Trophoblast cell (in vitro differentiated cells and primary cell): ENCODE results near the gene GDPD5.

Experiments used
- DNase-seq, 2 donors: peaks; one replicate each; pipeline ENCODE4 v3.0.0-alpha.2; 2016
- H2AFZ ChIP-seq: 2 replicates; pipeline ENCODE4 v1.6.1; 2013; ENCODE audit warnings: low read length, moderate library complexity, mild to moderate bottlenecking; ENCODE audit not compliant: insufficient read depth, poor library complexity
- H2AK5ac ChIP-seq: 2 replicates; pipeline ENCODE4 v1.6.1; 2013; ENCODE audit warnings: mild to moderate bottlenecking, low read length
- H2BK120ac ChIP-seq: 2 replicates; pipeline ENCODE4 v1.6.1; 2013; ENCODE audit warnings: low read length, mild to moderate bottlenecking, moderate library complexity; ENCODE audit not compliant: insufficient read depth, poor library complexity
- H2BK12ac ChIP-seq: 2 replicates; pipeline ENCODE4 v1.6.1; 2013; ENCODE audit warnings: mild to moderate bottlenecking, low read length, moderate library complexity
- H2BK5ac ChIP-seq: 2 replicates; pipeline ENCODE4 v1.6.1; 2013; ENCODE audit warnings: low read length, low read depth, moderate library complexity, mild to moderate bottlenecking; ENCODE audit not compliant: poor library complexity
- H3K14ac ChIP-seq: 2 replicates; pipeline ENCODE4 v1.6.1; 2013; ENCODE audit warnings: mild to moderate bottlenecking, low read length
- H3K18ac ChIP-seq: 2 replicates; pipeline ENCODE4 v1.6.1; 2013; ENCODE audit warnings: mild to moderate bottlenecking, low read length
- H3K23ac ChIP-seq: 2 replicates; pipeline ENCODE4 v1.6.1; 2013; ENCODE audit warnings: low read length
- H3K27ac ChIP-seq: 2 replicates; pipeline ENCODE4 v1.5.1; 2013; ENCODE audit warnings: low read depth, mild to moderate bottlenecking, inconsistent platforms, low read length, moderate library complexity
- H3K27me3 ChIP-seq: 2 replicates; pipeline ENCODE4 v1.6.1; 2013; ENCODE audit warnings: inconsistent platforms, mild to moderate bottlenecking, low read length, moderate library complexity; ENCODE audit not compliant: insufficient read depth
- H3K36me3 ChIP-seq, 2 experiments: 1 replicate in 1 of 2; 2 replicates in 1 of 2; pipeline ENCODE4 v1.6.1; 2013; ENCODE audit warnings: low read length in 2 of 2, mild to moderate bottlenecking in 2 of 2, moderate library complexity in 1 of 2; ENCODE audit not compliant: insufficient read depth in 2 of 2, control insufficient read depth in 1 of 2
- H3K4ac ChIP-seq: 2 replicates; pipeline ENCODE4 v1.6.1; 2013; ENCODE audit warnings: low read depth, mild to moderate bottlenecking, low read length, moderate library complexity
- H3K4me1 ChIP-seq, 2 experiments: 1 replicate in 1 of 2; 2 replicates in 1 of 2; pipeline ENCODE4 v1.6.1; 2013; ENCODE audit warnings: low read length in 2 of 2, mild to moderate bottlenecking in 2 of 2, moderate library complexity in 1 of 2; ENCODE audit not compliant: insufficient read depth in 2 of 2, control insufficient read depth in 1 of 2
- H3K4me2 ChIP-seq: 2 replicates; pipeline ENCODE4 v1.6.1; 2013; ENCODE audit warnings: inconsistent platforms, mild to moderate bottlenecking, low read length, moderate library complexity
- H3K4me3 ChIP-seq: 2 replicates; pipeline ENCODE4 v1.5.1; 2013; ENCODE audit warnings: mild to moderate bottlenecking, low read depth, low read length, inconsistent platforms
- H3K79me1 ChIP-seq: one replicate; pipeline ENCODE4 v1.6.1; 2013; ENCODE audit warnings: low read length
- H3K79me2 ChIP-seq: 2 replicates; pipeline ENCODE4 v1.6.1; 2013; ENCODE audit warnings: low read length, mild to moderate bottlenecking; ENCODE audit not compliant: control insufficient read depth, insufficient read depth, poor library complexity
- H3K9ac ChIP-seq: 2 replicates; pipeline ENCODE4 v1.6.1; 2013; ENCODE audit warnings: mild to moderate bottlenecking, low read length
- H3K9me3 ChIP-seq: 2 replicates; pipeline ENCODE4 v1.6.1; 2013; ENCODE audit warnings: low read depth, mild to moderate bottlenecking, control low read depth, inconsistent platforms, low read length; ENCODE audit not compliant: insufficient read depth
- H4K12ac ChIP-seq: 2 replicates; pipeline ENCODE4 v1.6.1; 2013; ENCODE audit warnings: low read depth, mild to moderate bottlenecking, low read length, moderate library complexity
- H4K8ac ChIP-seq: 2 replicates; pipeline ENCODE4 v1.6.1; 2013; ENCODE audit warnings: low read depth, mild to moderate bottlenecking, low read length, moderate library complexity
- H4K91ac ChIP-seq: one replicate; pipeline ENCODE4 v1.6.1; 2013; ENCODE audit warnings: low read depth, mild to moderate bottlenecking, low read length, moderate library complexity
- WGBS: extraction: QIAGEN DNeasy Blood & Tissue Kit; methylation state at CpG from one replicate; pipeline ENCODE4 v1.1.7; 2013; ENCODE audit warnings: missing lambda C conversion rate; ENCODE audit not compliant: insufficient read length, insufficient coverage; ENCODE audit errors: extremely low coverage; 5-methylcytosine and 5-hydroxymethylcytosine counted together

Gene GDPD5

GRCh38 chr11:75520688-75521087 is 5.1 kb downstream of the GDPD5 start:
- Histone ChIP-seq H2AK5ac (no peak overlapping the region), H3K79me1 (peaks cover 3% of the 10 kb centered on the region), H3K27ac (no peak overlapping the region), H4K12ac (no peak overlapping the region), H4K8ac (no peak overlapping the region), H4K91ac (no peak overlapping the region), H3K14ac (no peak overlapping the region), H3K27me3 (peaks cover 20% of the 10 kb centered on the region), H3K18ac (no peak overlapping the region), H2BK120ac (no peak overlapping the region), H3K4me2 (no peak overlapping the region), H2AFZ (no peak overlapping the region), H3K36me3 (no peaks in the 10 kb centered on the region), H3K9ac (no peak overlapping the region), H3K79me2 (peaks cover 5% of the 10 kb centered on the region), H3K4ac (no peak overlapping the region), H3K23ac (no peak overlapping the region), H3K9me3 (peaks cover 3% of the 10 kb centered on the region), H2BK12ac (no peak overlapping the region), H2BK5ac (no peak overlapping the region), H3K4me1 (peaks cover 0 to 6% of the 10 kb centered on the region in 2 experiments), H3K4me3 (no peak overlapping the region)
- WGBS: no CpG with 5 or more reads among the region's 7 CpGs
- DNase-seq: no peak

GRCh38 chr11:75518771-75519653 is 6.7 kb downstream of the GDPD5 start:
- no peak overlapping the region for H2BK12ac ChIP-seq
- no peak overlapping the region for H3K4ac ChIP-seq
- H3K4me2 ChIP-seq: no peak overlapping the region
- no peak overlapping the region for H3K27ac ChIP-seq
- H3K14ac ChIP-seq: no peak overlapping the region
- peaks cover 0 to 2% of the 10 kb centered on the region in 2 experiments for H3K4me1 ChIP-seq
- H2AK5ac ChIP-seq: no peak overlapping the region
- H3K18ac ChIP-seq: no peak overlapping the region
- no CpG with 5 or more reads among the region's 9 CpGs for WGBS
- no peak overlapping the region for H2AFZ ChIP-seq
- H4K12ac ChIP-seq: no peak overlapping the region
- H4K91ac ChIP-seq: no peak overlapping the region
- H3K9me3 ChIP-seq: peaks cover 4% of the 10 kb centered on the region
- H3K9ac ChIP-seq: no peak overlapping the region
- no peaks in the 10 kb centered on the region for H3K36me3 ChIP-seq
- H2BK120ac ChIP-seq: no peak overlapping the region
- no peak overlapping the region for H2BK5ac ChIP-seq
- H3K27me3 ChIP-seq: peaks cover 3% of the 10 kb centered on the region
- H3K4me3 ChIP-seq: no peak overlapping the region
- no peak overlapping the region for H4K8ac ChIP-seq
- no peak for DNase-seq
- H3K23ac ChIP-seq: no peak overlapping the region
- H3K79me1 ChIP-seq: no peaks in the 10 kb centered on the region
- H3K79me2 ChIP-seq: no peaks in the 10 kb centered on the region

GRCh38 chr11:75518204-75518549 is 7.6 kb downstream of the GDPD5 start:
- no peak overlapping the region for H2AK5ac ChIP-seq
- no peak for DNase-seq
- no peaks in the 10 kb centered on the region for H3K36me3 ChIP-seq
- no peak overlapping the region for H3K23ac ChIP-seq
- H3K9me3 ChIP-seq: peaks cover 8% of the 10 kb centered on the region
- H4K12ac ChIP-seq: no peak overlapping the region
- no peak overlapping the region for H2BK12ac ChIP-seq
- H4K8ac ChIP-seq: no peak overlapping the region
- no peak overlapping the region for H2BK5ac ChIP-seq
- H3K79me1 ChIP-seq: no peaks in the 10 kb centered on the region
- peaks cover 0 to 2% of the 10 kb centered on the region in 2 experiments for H3K4me1 ChIP-seq
- no CpG with 5 or more reads among the region's 3 CpGs for WGBS
- no peaks in the 10 kb centered on the region for H3K79me2 ChIP-seq
- no peak overlapping the region for H3K4me3 ChIP-seq
- H3K9ac ChIP-seq: no peak overlapping the region
- no peaks in the 10 kb centered on the region for H3K27me3 ChIP-seq
- no peak overlapping the region for H3K27ac ChIP-seq
- no peak overlapping the region for H3K4ac ChIP-seq
- H2BK120ac ChIP-seq: no peak overlapping the region
- H3K18ac ChIP-seq: no peak overlapping the region
- H2AFZ ChIP-seq: no peak overlapping the region
- H3K4me2 ChIP-seq: no peak overlapping the region
- H3K14ac ChIP-seq: no peak overlapping the region
- no peak overlapping the region for H4K91ac ChIP-seq

GRCh38 chr11:75516886-75517285 is 8.9 kb downstream of the GDPD5 start:
- Histone ChIP-seq H2BK12ac (no peak overlapping the region), H3K4ac (no peak overlapping the region), H3K14ac (no peak overlapping the region), H2AFZ (no peak overlapping the region), H2AK5ac (no peak overlapping the region), H3K4me2 (no peak overlapping the region), H3K18ac (no peak overlapping the region), H3K27me3 (no peaks in the 10 kb centered on the region), H3K79me2 (no peaks in the 10 kb centered on the region), H3K9ac (no peak overlapping the region), H3K9me3 (peaks cover 8% of the 10 kb centered on the region), H3K27ac (no peak overlapping the region), H2BK5ac (no peak overlapping the region), H3K36me3 (no peaks in the 10 kb centered on the region), H3K4me1 (peaks cover 0 to 2% of the 10 kb centered on the region in 2 experiments), H4K12ac (no peak overlapping the region), H4K91ac (no peak overlapping the region), H3K23ac (no peak overlapping the region), H3K79me1 (no peaks in the 10 kb centered on the region), H4K8ac (no peak overlapping the region), H2BK120ac (no peak overlapping the region), H3K4me3 (no peak overlapping the region)
- DNase-seq: peak in 1 of 2 donors; percentile 9
- no CpG with 5 or more reads among the region's 7 CpGs for WGBS
